Transverse colon (tissue), 4 donors: ENCODE results near the gene ADCY5. TPM values are rescaled to one million over a fixed set of nuclear protein-coding genes. Genes with fewer than 3 reads are reported as not detected.

Experiments
- DNase-seq: peaks from one replicate; pipeline ENCODE4 v3.0.0-alpha.2; 2019
- H3K27ac ChIP-seq, 4 donors: fragments of 200-600 bp; sonication (generic); 2 replicates each; pipeline ENCODE4 v1.5.1; 2016 to 2018; ENCODE audit warnings: inconsistent platforms in 4 of 4
- H3K27me3 ChIP-seq: fragments of 200-600 bp; sonication (generic); 2 replicates; pipeline ENCODE4 v1.5.1; 2017; ENCODE audit warnings: inconsistent platforms
- H3K36me3 ChIP-seq, 4 donors: fragments of 200-600 bp; sonication (generic); 2 replicates each; pipeline ENCODE4 v1.5.1; 2017 to 2019; ENCODE audit warnings: inconsistent platforms in 4 of 4
- H3K4me1 ChIP-seq, 4 donors: fragments of 200-600 bp; sonication (generic); 2 replicates each; pipeline ENCODE4 v1.5.1; 2017 to 2020; ENCODE audit warnings: inconsistent platforms in 4 of 4
- H3K4me3 ChIP-seq, 4 donors: fragments of 200-600 bp; sonication (generic); 1 replicate in 1 of 4; 2 replicates in 3 of 4; pipeline versions ENCODE4 v1.5.1 to v1.6.1; 2017 to 2019; ENCODE audit warnings: inconsistent platforms in 4 of 4
- H3K9me3 ChIP-seq, 2 donors: fragments of 200-600 bp; sonication (generic); 2 replicates each; pipeline ENCODE4 v1.5.1; 2017 to 2019; ENCODE audit warnings: inconsistent platforms in 2 of 2
- EP300 ChIP-seq: sonication (generic); formaldehyde crosslinking; IDR thresholded peaks from one replicate; pipeline ENCODE4 v1.6.1; 2017; ENCODE audit warnings: antibody characterized with exemption, low read depth
- POLR2A ChIP-seq: fragments of 450-650 bp; IDR thresholded peaks from one replicate; pipeline ENCODE4 v1.6.1; 2016; ENCODE audit warnings: antibody characterized with exemption, mild to moderate bottlenecking, moderate library complexity
- POLR2AphosphoS5 ChIP-seq, 3 donors: sonication (generic); formaldehyde crosslinking; IDR thresholded peaks; one replicate each; pipeline ENCODE4 v1.6.1; 2016; ENCODE audit warnings: antibody characterized with exemption in 3 of 3
- WGBS, 2 donors: methylation state at CpG; one replicate each; pipeline ENCODE4 v1.1.5; 2018; ENCODE audit warnings: low coverage in 1 of 2; 5-methylcytosine and 5-hydroxymethylcytosine counted together
- in situ Hi-C, 4 donors: fragments of 200-750 bp; cut with MboI; loops; one replicate each; pipeline versions ENCODE4 v1.15.0 to v1.15.1; 2017; ENCODE audit warnings: low sequenced_read_pairs in 3 of 4, low pct_ligation_motif_present in 1 of 4, low pct_unique_long_range_greater_than_20kb in 1 of 4
- intact Hi-C: fragments of 100-400 bp; cut with DNase I; formaldehyde crosslinking; loops from one replicate; pipeline ENCODE4 v1.15.1; 2023; ENCODE audit warnings: low total_unique reads
- total RNA-seq, 4 donors: library from RNA; depleted of rRNA; stranded (reverse); fragments of >200 nt; gene quantifications; one replicate each; pipeline ENCODE4 v1.1.0, GENCODE V29; 2016
- TF ChIP-seq, protein P1 (sequence below), 5 experiments: fragments of 200-600 bp in 3 of 5; fragments of 450-650 bp in 2 of 5; sonication (generic) in 3 of 5; IDR thresholded peaks; 1 replicate in 2 of 5; 2 replicates in 3 of 5; pipeline ENCODE4 v1.5.1; 2016 to 2017; ENCODE audit warnings: antibody characterized with exemption in 5 of 5, inconsistent platforms in 3 of 5, mild to moderate bottlenecking in 2 of 5, moderate library complexity in 1 of 5

Gene ADCY5
- total RNA-seq, 4 donors from 2014 or later: 13.9 to 42.0 (median 28.6) TPM

DNA sequence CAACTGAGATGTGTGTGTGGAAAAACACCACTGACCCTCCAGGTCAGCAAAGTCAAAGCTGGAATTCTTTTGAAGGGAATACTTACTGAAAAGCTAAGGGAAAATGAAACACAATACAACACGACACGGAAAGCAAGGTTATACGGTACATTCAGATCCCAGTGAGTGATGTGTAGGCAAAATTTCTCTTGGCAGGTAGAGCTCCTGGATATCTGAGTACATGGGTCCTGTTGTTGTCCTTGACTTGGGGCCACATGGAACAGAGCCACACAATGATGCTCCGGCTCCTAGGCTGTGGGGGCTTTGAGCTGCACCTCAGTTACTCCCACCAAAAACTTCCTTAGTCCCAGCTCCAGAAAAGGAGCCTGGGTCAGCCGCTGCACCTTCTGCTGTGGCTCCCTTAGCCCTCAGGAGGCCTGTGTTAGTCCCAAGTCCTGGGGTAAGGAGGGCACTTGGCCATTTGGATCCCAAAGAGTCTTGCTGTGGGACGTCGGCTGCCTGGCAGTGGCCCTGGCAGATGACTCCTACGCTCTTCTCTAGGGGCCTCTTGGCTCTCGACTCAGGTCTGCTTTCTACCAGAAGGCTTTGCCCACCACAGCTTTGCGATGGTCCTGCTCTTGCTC is 95.6 kb downstream of the ADCY5 start:
- Histone ChIP-seq H3K27ac (no peak overlapping the region), H3K36me3 (no peaks in the 10 kb centered on the region), H3K4me1 (peaks cover 0 to 4% (median 1%) of the 10 kb centered on the region in 4 donors), H3K4me3 (no peak overlapping the region), H3K9me3 (no peaks in the 10 kb centered on the region), H3K27me3 (no peaks in the 10 kb centered on the region)
- TF ChIP-seq, protein P1, sequence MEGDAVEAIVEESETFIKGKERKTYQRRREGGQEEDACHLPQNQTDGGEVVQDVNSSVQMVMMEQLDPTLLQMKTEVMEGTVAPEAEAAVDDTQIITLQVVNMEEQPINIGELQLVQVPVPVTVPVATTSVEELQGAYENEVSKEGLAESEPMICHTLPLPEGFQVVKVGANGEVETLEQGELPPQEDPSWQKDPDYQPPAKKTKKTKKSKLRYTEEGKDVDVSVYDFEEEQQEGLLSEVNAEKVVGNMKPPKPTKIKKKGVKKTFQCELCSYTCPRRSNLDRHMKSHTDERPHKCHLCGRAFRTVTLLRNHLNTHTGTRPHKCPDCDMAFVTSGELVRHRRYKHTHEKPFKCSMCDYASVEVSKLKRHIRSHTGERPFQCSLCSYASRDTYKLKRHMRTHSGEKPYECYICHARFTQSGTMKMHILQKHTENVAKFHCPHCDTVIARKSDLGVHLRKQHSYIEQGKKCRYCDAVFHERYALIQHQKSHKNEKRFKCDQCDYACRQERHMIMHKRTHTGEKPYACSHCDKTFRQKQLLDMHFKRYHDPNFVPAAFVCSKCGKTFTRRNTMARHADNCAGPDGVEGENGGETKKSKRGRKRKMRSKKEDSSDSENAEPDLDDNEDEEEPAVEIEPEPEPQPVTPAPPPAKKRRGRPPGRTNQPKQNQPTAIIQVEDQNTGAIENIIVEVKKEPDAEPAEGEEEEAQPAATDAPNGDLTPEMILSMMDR (IDR thresholded peaks at IDR 0.05): no peak
- TF ChIP-seq POLR2A: no peak
- TF ChIP-seq POLR2AphosphoS5 (IDR thresholded peaks at IDR 0.05): no peak
- no peak for TF ChIP-seq EP300
- intact Hi-C loops: no loop called here
- 88% methylated on average over 10 of the region's 10 CpGs; no CpG with 5 or more reads in 1 of the 2 donors for WGBS, 2 donors
- no peak for DNase-seq
- in situ Hi-C loops: no loop called here

DNA sequence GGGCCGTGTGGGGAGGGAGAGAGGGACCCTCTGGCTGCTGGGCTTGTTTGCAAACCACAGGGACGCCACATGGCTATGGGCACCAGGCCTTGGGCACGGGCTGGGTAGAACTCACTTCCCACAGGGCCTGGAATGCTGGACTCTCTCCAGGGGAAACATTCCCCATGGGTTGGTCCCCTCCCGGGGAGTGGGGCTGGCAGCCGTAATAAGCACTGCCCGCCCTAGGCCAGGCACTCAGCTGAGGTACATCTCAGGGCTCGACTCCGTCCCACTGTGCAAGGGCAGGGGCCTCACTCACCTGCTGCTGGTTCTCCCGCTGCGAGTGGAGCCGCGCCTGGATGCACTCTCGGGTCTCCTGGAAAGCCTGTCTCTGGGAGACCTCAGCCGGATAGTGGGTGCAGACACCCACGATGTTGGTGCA is 96.7 kb downstream of the ADCY5 start:
- Histone ChIP-seq H3K4me3 (no peak overlapping the region), H3K27ac (no peak overlapping the region), H3K9me3 (no peaks in the 10 kb centered on the region), H3K36me3 (no peaks in the 10 kb centered on the region), H3K4me1 (peaks cover 0 to 4% (median 1%) of the 10 kb centered on the region in 4 donors), H3K27me3 (no peaks in the 10 kb centered on the region)
- intact Hi-C loops (no loop called here), in situ Hi-C loops (no loop called here)
- no peak for DNase-seq
- TF ChIP-seq POLR2AphosphoS5 (IDR thresholded peaks at IDR 0.05) (no peak), EP300 (no peak), POLR2A (no peak)
- TF ChIP-seq, protein P1 (IDR thresholded peaks at IDR 0.05): no peak
- 87 to 90% methylated on average over 2 to 15 of the region's 15 CpGs for WGBS, 2 donors

DNA sequence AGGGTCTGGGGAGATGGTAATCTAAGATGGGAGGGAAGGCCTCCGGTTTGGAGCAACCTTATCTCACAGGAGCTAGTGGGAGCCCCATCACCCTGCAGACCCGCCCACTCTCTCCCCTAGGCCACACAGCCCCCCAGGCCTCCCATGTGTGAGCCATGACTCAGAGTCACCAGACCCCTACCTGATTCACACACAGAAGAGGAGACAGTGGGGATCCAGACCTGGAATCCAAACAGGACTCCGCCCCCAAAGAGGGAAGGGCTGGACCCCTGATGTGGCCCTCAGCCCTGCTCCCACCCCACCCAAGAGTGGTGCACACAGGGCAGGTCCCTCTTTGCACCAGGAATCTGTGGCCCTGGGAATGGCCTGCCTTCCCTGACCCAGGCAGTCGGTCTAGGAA is 97.4 kb downstream of the ADCY5 start:
- no peak overlapping the region for H3K27ac ChIP-seq
- TF ChIP-seq POLR2AphosphoS5 (IDR thresholded peaks at IDR 0.05) (no peak), EP300 (no peak), POLR2A (no peak)
- TF ChIP-seq, protein P1 (IDR thresholded peaks at IDR 0.05): no peak
- no peaks in the 10 kb centered on the region for H3K9me3 ChIP-seq
- no peak for DNase-seq
- no peaks in the 10 kb centered on the region for H3K27me3 ChIP-seq
- no peak overlapping the region for H3K4me3 ChIP-seq
- WGBS, 2 donors: 91% methylated on average over 4 of the region's 4 CpGs; no CpG with 5 or more reads in 1 of the 2 donors
- H3K4me1 ChIP-seq: peaks cover 0 to 4% (median 1%) of the 10 kb centered on the region in 4 donors
- in situ Hi-C loops: no loop called here
- intact Hi-C loops: no loop called here
- H3K36me3 ChIP-seq: no peaks in the 10 kb centered on the region

DNA sequence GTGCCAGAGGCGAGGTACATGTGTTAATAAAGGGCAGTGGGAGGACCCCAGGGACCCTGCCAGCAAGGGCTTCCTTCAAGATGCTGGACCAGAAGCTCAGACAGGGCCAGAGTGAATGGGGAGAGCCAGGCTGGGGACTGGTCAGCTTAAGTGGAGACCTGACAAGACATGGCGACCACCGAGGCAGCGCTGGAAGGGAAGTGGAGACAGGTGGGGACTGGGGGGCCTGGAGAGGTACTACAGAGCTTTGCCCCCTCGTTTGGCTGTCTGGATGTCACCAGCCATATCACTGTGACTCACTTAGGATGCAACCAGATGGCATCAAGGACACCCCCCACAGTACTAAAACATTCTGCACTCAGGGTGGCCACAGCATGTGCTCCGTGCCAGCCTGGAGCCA is 97.9 kb downstream of the ADCY5 start:
- TF ChIP-seq EP300 (no peak), POLR2A (no peak)
- intact Hi-C loops: no loop called here
- H3K4me3 ChIP-seq: no peak overlapping the region
- in situ Hi-C loops: no loop called here
- no peaks in the 10 kb centered on the region for H3K9me3 ChIP-seq
- DNase-seq: no peak
- WGBS, 2 donors: 72% methylated on average over 6 of the region's 6 CpGs; no CpG with 5 or more reads in 1 of the 2 donors
- H3K36me3 ChIP-seq: no peaks in the 10 kb centered on the region
- H3K27ac ChIP-seq: no peak overlapping the region
- H3K27me3 ChIP-seq: no peaks in the 10 kb centered on the region
- peaks cover 0 to 4% (median 1%) of the 10 kb centered on the region in 4 donors for H3K4me1 ChIP-seq
